H1 (cell line): ENCODE measurements around the gene ATAD5.

Experiments used
- ASH2L ChIP-seq: fragments of 200-600, 300-600 bp; sonication (generic); IDR thresholded peaks from one replicate; pipeline ENCODE4 v1.7.1; 2017; ENCODE audit warnings: low read length
- ATF3 ChIP-seq: IDR thresholded peaks from 2 replicates; pipeline ENCODE4 v1.6.1; 2011; ENCODE audit warnings: low read depth, mild to moderate bottlenecking, low read length; ENCODE audit not compliant: insufficient read depth
- CBX5 ChIP-seq: fragments of 300-800, 300-1000 bp; sonication (generic); IDR thresholded peaks from 2 replicates; pipeline ENCODE4 v1.7.1; 2016; ENCODE audit warnings: antibody characterized with exemption, low read length, low read depth
- EP300 ChIP-seq, 2 experiments: IDR thresholded peaks; 1 replicate in 1 of 2; 2 replicates in 1 of 2; pipeline ENCODE4 v1.6.1; 2011 to 2012; ENCODE audit warnings: low read depth in 2 of 2, low read length in 2 of 2, mild to moderate bottlenecking in 2 of 2, borderline replicate concordance in 1 of 2, inconsistent platforms in 1 of 2, moderate library complexity in 1 of 2
- EZH2 ChIP-seq: fragments of 200-600 bp; sonication (generic); IDR thresholded peaks from 2 replicates; pipeline ENCODE4 v1.7.1; 2012; ENCODE audit warnings: low read depth, mild to moderate bottlenecking, moderate library complexity, low read length, inconsistent platforms; ENCODE audit not compliant: severe bottlenecking
- POLR2A ChIP-seq, 2 experiments: IDR thresholded peaks; 1 replicate in 1 of 2; 2 replicates in 1 of 2; pipeline ENCODE4 v1.6.1; 2011; ENCODE audit warnings: low read depth in 2 of 2, low read length in 2 of 2, mild to moderate bottlenecking in 2 of 2; ENCODE audit errors: control extremely low read depth in 1 of 2
- POLR2AphosphoS5 ChIP-seq: IDR thresholded peaks from 2 replicates; pipeline ENCODE4 v1.6.1; 2011; ENCODE audit warnings: low read depth, low read length
- RAD21 ChIP-seq, 2 experiments: IDR thresholded peaks in 1 of 2; conservative IDR thresholded peaks in 1 of 2; 2 replicates each; pipeline ENCODE4 v1.6.1; 2011; ENCODE audit warnings: low read depth in 2 of 2, low read length in 2 of 2, improper control_type of control experiment in 1 of 2, inconsistent platforms in 1 of 2, mild to moderate bottlenecking in 1 of 2, moderate library complexity in 1 of 2
- RBBP5 ChIP-seq: IDR thresholded peaks from 2 replicates; pipeline ENCODE4 v1.7.1; 2012; ENCODE audit warnings: low read depth, mild to moderate bottlenecking, inconsistent platforms, low read length, moderate library complexity, borderline replicate concordance
- SRF ChIP-seq: IDR thresholded peaks from 2 replicates; pipeline ENCODE4 v1.6.1; 2011; ENCODE audit warnings: mild to moderate bottlenecking, low read depth, low read length, moderate library complexity
- ZNF274 ChIP-seq: IDR thresholded peaks from 2 replicates; pipeline ENCODE4 v1.7.0; 2012; ENCODE audit warnings: low read length, borderline replicate concordance; ENCODE audit errors: extremely low read depth
- TF ChIP-seq, protein P1 (sequence below), 3 experiments: IDR thresholded peaks; 1 replicate in 2 of 3; 2 replicates in 1 of 3; pipeline versions ENCODE4 v1.5.1 to v1.6.1; 2011; ENCODE audit warnings: low read length in 3 of 3, mild to moderate bottlenecking in 3 of 3, inconsistent platforms in 2 of 3, low read depth in 1 of 3, moderate library complexity in 1 of 3; ENCODE audit not compliant: insufficient read depth in 1 of 3; ENCODE audit errors: control extremely low read depth in 1 of 3
- TF ChIP-seq, protein P2 (sequence below): IDR thresholded peaks from 2 replicates; pipeline ENCODE4 v1.6.1; 2012; ENCODE audit warnings: inconsistent platforms

- TF ChIP-seq, protein P1, sequence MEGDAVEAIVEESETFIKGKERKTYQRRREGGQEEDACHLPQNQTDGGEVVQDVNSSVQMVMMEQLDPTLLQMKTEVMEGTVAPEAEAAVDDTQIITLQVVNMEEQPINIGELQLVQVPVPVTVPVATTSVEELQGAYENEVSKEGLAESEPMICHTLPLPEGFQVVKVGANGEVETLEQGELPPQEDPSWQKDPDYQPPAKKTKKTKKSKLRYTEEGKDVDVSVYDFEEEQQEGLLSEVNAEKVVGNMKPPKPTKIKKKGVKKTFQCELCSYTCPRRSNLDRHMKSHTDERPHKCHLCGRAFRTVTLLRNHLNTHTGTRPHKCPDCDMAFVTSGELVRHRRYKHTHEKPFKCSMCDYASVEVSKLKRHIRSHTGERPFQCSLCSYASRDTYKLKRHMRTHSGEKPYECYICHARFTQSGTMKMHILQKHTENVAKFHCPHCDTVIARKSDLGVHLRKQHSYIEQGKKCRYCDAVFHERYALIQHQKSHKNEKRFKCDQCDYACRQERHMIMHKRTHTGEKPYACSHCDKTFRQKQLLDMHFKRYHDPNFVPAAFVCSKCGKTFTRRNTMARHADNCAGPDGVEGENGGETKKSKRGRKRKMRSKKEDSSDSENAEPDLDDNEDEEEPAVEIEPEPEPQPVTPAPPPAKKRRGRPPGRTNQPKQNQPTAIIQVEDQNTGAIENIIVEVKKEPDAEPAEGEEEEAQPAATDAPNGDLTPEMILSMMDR (IDR thresholded peaks at IDR 0.05; ENCODE audit: control extremely low read depth in 1 of 3, insufficient read depth in 1 of 3, low read depth in 1 of 3, low read length in 3 of 3), result no peak
- TF ChIP-seq ASH2L, result no peak
- no peak for TF ChIP-seq ATF3
- TF ChIP-seq SRF, result no peak
- no peak for TF ChIP-seq EZH2
- TF ChIP-seq POLR2A (IDR thresholded peaks at IDR 0.05; ENCODE audit: control extremely low read depth in 1 of 2, low read depth in 2 of 2, low read length in 2 of 2), result no peak
- TF ChIP-seq, protein P2, sequence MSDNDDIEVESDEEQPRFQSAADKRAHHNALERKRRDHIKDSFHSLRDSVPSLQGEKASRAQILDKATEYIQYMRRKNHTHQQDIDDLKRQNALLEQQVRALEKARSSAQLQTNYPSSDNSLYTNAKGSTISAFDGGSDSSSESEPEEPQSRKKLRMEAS, result no peak
- no peak for TF ChIP-seq EP300 (IDR thresholded peaks at IDR 0.05; ENCODE audit: borderline replicate concordance in 1 of 2, low read depth in 2 of 2, low read length in 2 of 2)
- TF ChIP-seq ZNF274, result no peak
- no peak for TF ChIP-seq RAD21 (IDR thresholded peaks at IDR 0.05 in 1 of 2, conservative IDR thresholded peaks at IDR 0.05 in 1 of 2; ENCODE audit: low read depth in 2 of 2, low read length in 2 of 2)
- no peak for TF ChIP-seq RBBP5
- no peak for TF ChIP-seq CBX5
- TF ChIP-seq POLR2AphosphoS5, result no peak
These were observed 21.9 kb upstream of the ATAD5 start for GRCh38 chr17:30809867-30810266.
